GM12878 (cell line): ENCODE results near the gene GMIP. TPM values are rescaled to one million over a fixed set of nuclear protein-coding genes. Genes with fewer than 3 reads are reported as not detected.

ENCODE experiments used
- ATAC-seq: fragments of 200-7000 bp; cut with Tn5 transposase; 3 replicates; pipeline ENCODE4 v1.9.1; 2020; ENCODE audit warnings: mild to moderate bottlenecking, moderate library complexity
- BruUV-seq: library from RNA; stranded (reverse); fragments of 400-500 nt; replicated peaks from 2 replicates; lab custom pipeline; 2021; lab: Mats Ljungman, UMichigan
- CTCF ChIA-PET: fragments of 300-600 bp; sonication (Branson Sonifier 250); formaldehyde crosslinking; extraction: SDS; loops from one replicate; lab custom pipeline; 2021; ENCODE audit warnings: inconsistent platforms; lab: Yijun Ruan, JAX
- POLR2A ChIA-PET: fragments of 350-600 bp; formaldehyde crosslinking; extraction: SDS; loops from one replicate; lab custom pipeline; 2021; ENCODE audit warnings: inconsistent platforms; lab: Charles Lee
- RAD21 ChIA-PET: fragments of 300-600 bp; sonication (Branson Sonifier 250); formaldehyde crosslinking; loops from one replicate; lab custom pipeline; 2023; ENCODE audit warnings: antibody characterized with exemption; ENCODE audit not compliant: unreplicated experiment; lab: Charles Lee
- SMC1A ChIA-PET: fragments of 300-600 bp; sonication (Branson Sonifier 250); formaldehyde crosslinking; loops from one replicate; lab custom pipeline; 2023; ENCODE audit not compliant: unreplicated experiment, uncharacterized antibody; lab: Charles Lee
- DNase-seq: peaks from one replicate; pipeline ENCODE4 v3.0.0-alpha.2; 2011; ENCODE audit warnings: low read depth, low spot score
- FAIRE-seq: peaks from 3 replicates; lab custom pipeline; 2011; peaks lifted over from hg19 to GRCh38; lab: Jason Lieb, UNC
- H2AFZ ChIP-seq: 2 replicates; pipeline ENCODE4 v1.6.0; 2011; ENCODE audit warnings: low read depth, low read length, control low read depth; ENCODE audit not compliant: control insufficient read depth
- H3K27ac ChIP-seq: 2 replicates; pipeline ENCODE4 v1.5.1; 2011; ENCODE audit warnings: control low read depth; ENCODE audit not compliant: control insufficient read depth, insufficient read depth
- H3K27me3 ChIP-seq, 2 experiments: replicated peaks in 1 of 2; 2 replicates each; pipeline versions ENCODE4 v1.6.0 to v1.6.1; 2011; ENCODE audit warnings: low read length in 1 of 2; ENCODE audit not compliant: control insufficient read depth in 2 of 2, insufficient read depth in 2 of 2
- H3K36me3 ChIP-seq, 2 experiments: 2 replicates each; pipeline ENCODE4 v1.5.1; 2011; ENCODE audit warnings: low read length in 1 of 2; ENCODE audit not compliant: control insufficient read depth in 2 of 2, insufficient read depth in 2 of 2
- H3K4me1 ChIP-seq: 2 replicates; pipeline ENCODE4 v1.6.1; 2011; ENCODE audit warnings: mild to moderate bottlenecking, low read length, moderate library complexity, mixed read lengths; ENCODE audit not compliant: control insufficient read depth, insufficient read depth
- H3K4me2 ChIP-seq: 2 replicates; pipeline ENCODE4 v1.6.0; 2011; ENCODE audit warnings: control low read depth; ENCODE audit not compliant: control insufficient read depth, insufficient read depth
- H3K4me3 ChIP-seq: fragments of 200-600 bp; sonication (generic); 2 replicates; pipeline ENCODE4 v1.5.1; 2016
- H3K79me2 ChIP-seq: 2 replicates; pipeline ENCODE4 v1.6.0; 2011; ENCODE audit warnings: low read length; ENCODE audit not compliant: control insufficient read depth, insufficient read depth
- H3K9ac ChIP-seq: 2 replicates; pipeline ENCODE4 v1.8.0; 2011; ENCODE audit warnings: low read length, control low read depth, mixed read lengths; ENCODE audit not compliant: control insufficient read depth, insufficient read depth
- H3K9me3 ChIP-seq: replicated peaks from 3 replicates; pipeline ENCODE4 v1.5.1; 2011; ENCODE audit warnings: mild to moderate bottlenecking, low read length; ENCODE audit not compliant: control insufficient read depth, insufficient read depth
- H4K20me1 ChIP-seq: 2 replicates; pipeline ENCODE4 v1.6.0; 2011; ENCODE audit not compliant: control insufficient read depth, insufficient read depth
- EGR1 ChIP-seq, 2 experiments: IDR thresholded peaks; 1 replicate in 1 of 2; 2 replicates in 1 of 2; pipeline ENCODE4 v1.6.1; 2011 to 2012; ENCODE audit warnings: low read depth in 2 of 2, low read length in 2 of 2, borderline replicate concordance in 1 of 2, mild to moderate bottlenecking in 1 of 2, moderate library complexity in 1 of 2
- PBX3 ChIP-seq: IDR thresholded peaks from 2 replicates; pipeline ENCODE4 v1.6.1; 2011; ENCODE audit warnings: mild to moderate bottlenecking, low read depth, low read length, moderate library complexity; ENCODE audit not compliant: insufficient replicate concordance
- TARDBP ChIP-seq: IDR thresholded peaks from 2 replicates; pipeline ENCODE4 v1.6.1; 2016; ENCODE audit warnings: borderline replicate concordance
- WGBS: methylation state at CpG from one replicate; pipeline ENCODE4 v1.1.6; 2016; ENCODE audit warnings: low lambda C conversion rate; ENCODE audit not compliant: insufficient replicate concordance, insufficient coverage; ENCODE audit errors: missing lambda C conversion rate; 5-methylcytosine and 5-hydroxymethylcytosine counted together
- in situ Hi-C: fragments of 300-500 bp; cut with MboI; formaldehyde crosslinking; loops from 9 replicates; pipeline ENCODE4 v1.14.3; 2018; ENCODE audit warnings: mixed read lengths
- intact Hi-C: fragments of 100-400 bp; cut with micrococcal nuclease; formaldehyde crosslinking; loops from one replicate; pipeline ENCODE4 v1.14.2; 2022; ENCODE audit not compliant: unreplicated experiment
- polyA plus RNA-seq, 11 experiments: library from polyadenylated mRNA; depleted of rRNA in 4 of 11; unstranded in 6 of 11; stranded (reverse) in 5 of 11; fragments of >200 nt; fragmentation: Nextera tagmentation in 4 of 11; fragmentation: Illumina TruSeq in 1 of 11; extraction: Ambion mirVana in 4 of 11; extraction: Trizol in 1 of 11; gene quantifications; 1 replicate in 1 of 11; 2 replicates in 10 of 11; pipeline versions ENCODE4 v1.2.1 to v1.2.3, GENCODE V29; 2011 to 2016; ENCODE audit warnings: inconsistent platforms in 2 of 11, missing spikeins in 2 of 11, low read depth in 1 of 11
- total RNA-seq, 4 experiments: library from RNA; depleted of rRNA in 3 of 4; stranded (reverse); fragments of >200 nt in 3 of 4; fragmentation: Illumina TruSeq in 1 of 4; extraction: Trizol in 1 of 4; gene quantifications; 2 replicates each; pipeline versions ENCODE4 v1.2.1 to v1.2.3, GENCODE V29; 2013 to 2021
- TF ChIP-seq, protein P1 (sequence below): IDR thresholded peaks from 2 replicates; pipeline ENCODE4 v1.6.1; 2012; ENCODE audit warnings: mild to moderate bottlenecking, low read depth, low read length
- TF ChIP-seq, protein P2 (sequence below): IDR thresholded peaks from 2 replicates; pipeline ENCODE4 v1.6.1; 2011; ENCODE audit warnings: borderline replicate concordance, low read depth, mild to moderate bottlenecking, moderate library complexity, mixed read lengths, low read length; ENCODE audit not compliant: insufficient read depth; ENCODE audit errors: extremely low read length
- TF ChIP-seq, protein P3 (sequence below): fragments of 450-650 bp; IDR thresholded peaks from 2 replicates; pipeline ENCODE4 v1.6.1; 2017; ENCODE audit warnings: mild to moderate bottlenecking, low read depth, inconsistent platforms; ENCODE audit not compliant: poor library complexity, severe bottlenecking

Gene GMIP
- total and polyA plus RNA-seq, 10 of the 15 experiments (the other 5 are each of a cell fraction or from before 2014, with no cell fraction given) = 1.5 to 63.5 (median 22.3) TPM

DNA sequence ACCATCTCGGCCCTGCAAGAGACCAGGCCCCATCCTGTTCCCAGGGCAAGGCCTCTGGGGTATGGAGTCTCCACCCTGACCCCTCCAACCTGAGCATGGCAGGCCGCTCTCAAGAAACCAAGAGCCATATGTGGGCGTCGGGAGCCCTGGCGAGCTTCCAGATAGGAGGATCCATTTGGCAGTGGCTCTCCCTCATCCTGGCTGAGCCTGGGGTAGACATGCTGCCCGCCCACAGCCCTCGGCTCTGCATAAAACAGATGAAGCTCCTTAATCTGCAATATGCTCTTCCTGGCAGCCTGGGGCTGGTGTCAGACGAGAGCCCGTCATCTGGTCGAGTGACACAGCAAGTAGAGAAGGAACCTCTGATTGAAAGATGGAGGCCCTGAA lies 13.9 kb upstream of the GMIP start:
- TF ChIP-seq, protein P1, sequence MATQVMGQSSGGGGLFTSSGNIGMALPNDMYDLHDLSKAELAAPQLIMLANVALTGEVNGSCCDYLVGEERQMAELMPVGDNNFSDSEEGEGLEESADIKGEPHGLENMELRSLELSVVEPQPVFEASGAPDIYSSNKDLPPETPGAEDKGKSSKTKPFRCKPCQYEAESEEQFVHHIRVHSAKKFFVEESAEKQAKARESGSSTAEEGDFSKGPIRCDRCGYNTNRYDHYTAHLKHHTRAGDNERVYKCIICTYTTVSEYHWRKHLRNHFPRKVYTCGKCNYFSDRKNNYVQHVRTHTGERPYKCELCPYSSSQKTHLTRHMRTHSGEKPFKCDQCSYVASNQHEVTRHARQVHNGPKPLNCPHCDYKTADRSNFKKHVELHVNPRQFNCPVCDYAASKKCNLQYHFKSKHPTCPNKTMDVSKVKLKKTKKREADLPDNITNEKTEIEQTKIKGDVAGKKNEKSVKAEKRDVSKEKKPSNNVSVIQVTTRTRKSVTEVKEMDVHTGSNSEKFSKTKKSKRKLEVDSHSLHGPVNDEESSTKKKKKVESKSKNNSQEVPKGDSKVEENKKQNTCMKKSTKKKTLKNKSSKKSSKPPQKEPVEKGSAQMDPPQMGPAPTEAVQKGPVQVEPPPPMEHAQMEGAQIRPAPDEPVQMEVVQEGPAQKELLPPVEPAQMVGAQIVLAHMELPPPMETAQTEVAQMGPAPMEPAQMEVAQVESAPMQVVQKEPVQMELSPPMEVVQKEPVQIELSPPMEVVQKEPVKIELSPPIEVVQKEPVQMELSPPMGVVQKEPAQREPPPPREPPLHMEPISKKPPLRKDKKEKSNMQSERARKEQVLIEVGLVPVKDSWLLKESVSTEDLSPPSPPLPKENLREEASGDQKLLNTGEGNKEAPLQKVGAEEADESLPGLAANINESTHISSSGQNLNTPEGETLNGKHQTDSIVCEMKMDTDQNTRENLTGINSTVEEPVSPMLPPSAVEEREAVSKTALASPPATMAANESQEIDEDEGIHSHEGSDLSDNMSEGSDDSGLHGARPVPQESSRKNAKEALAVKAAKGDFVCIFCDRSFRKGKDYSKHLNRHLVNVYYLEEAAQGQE = no peak
- TF ChIP-seq, protein P2, sequence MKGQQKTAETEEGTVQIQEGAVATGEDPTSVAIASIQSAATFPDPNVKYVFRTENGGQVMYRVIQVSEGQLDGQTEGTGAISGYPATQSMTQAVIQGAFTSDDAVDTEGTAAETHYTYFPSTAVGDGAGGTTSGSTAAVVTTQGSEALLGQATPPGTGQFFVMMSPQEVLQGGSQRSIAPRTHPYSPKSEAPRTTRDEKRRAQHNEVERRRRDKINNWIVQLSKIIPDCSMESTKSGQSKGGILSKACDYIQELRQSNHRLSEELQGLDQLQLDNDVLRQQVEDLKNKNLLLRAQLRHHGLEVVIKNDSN = no peak
- TF ChIP-seq, protein P3, sequence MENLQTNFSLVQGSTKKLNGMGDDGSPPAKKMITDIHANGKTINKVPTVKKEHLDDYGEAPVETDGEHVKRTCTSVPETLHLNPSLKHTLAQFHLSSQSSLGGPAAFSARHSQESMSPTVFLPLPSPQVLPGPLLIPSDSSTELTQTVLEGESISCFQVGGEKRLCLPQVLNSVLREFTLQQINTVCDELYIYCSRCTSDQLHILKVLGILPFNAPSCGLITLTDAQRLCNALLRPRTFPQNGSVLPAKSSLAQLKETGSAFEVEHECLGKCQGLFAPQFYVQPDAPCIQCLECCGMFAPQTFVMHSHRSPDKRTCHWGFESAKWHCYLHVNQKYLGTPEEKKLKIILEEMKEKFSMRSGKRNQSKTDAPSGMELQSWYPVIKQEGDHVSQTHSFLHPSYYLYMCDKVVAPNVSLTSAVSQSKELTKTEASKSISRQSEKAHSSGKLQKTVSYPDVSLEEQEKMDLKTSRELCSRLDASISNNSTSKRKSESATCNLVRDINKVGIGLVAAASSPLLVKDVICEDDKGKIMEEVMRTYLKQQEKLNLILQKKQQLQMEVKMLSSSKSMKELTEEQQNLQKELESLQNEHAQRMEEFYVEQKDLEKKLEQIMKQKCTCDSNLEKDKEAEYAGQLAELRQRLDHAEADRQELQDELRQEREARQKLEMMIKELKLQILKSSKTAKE = no peak
- no peak for TF ChIP-seq PBX3
- no peak for TF ChIP-seq EGR1 (IDR thresholded peaks at IDR 0.05; ENCODE audit: borderline replicate concordance in 1 of 2, low read depth in 2 of 2, low read length in 2 of 2)
- TF ChIP-seq TARDBP = no peak

More for the DNA sequence above, 13.9 kb upstream of the GMIP start:
- in situ Hi-C loops (no loop called here), intact Hi-C loops (no loop called here)
- 93% methylated on average over 10 of the region's 10 CpGs for WGBS
- Histone ChIP-seq H3K79me2 (peaks cover 26% of the 10 kb centered on the region), H4K20me1 (no peaks in the 10 kb centered on the region), H3K9ac (no peak overlapping the region), H3K4me3 (no peak overlapping the region), H3K36me3 (peaks cover 37 to 58% of the 10 kb centered on the region in 2 experiments), H3K27me3 (no peaks in the 10 kb centered on the region), H3K9me3 (no peaks in the 10 kb centered on the region), H3K4me2 (no peak overlapping the region), H3K4me1 (peaks cover 3% of the 10 kb centered on the region; the same call in 1 of the 2 replicates), H2AFZ (no peak overlapping the region), H3K27ac (no peak overlapping the region)
- ATAC-seq (no peak), DNase-seq (no peak), FAIRE-seq (no peak)
- SMC1A ChIA-PET = no interaction called here
- BruUV-seq = no TSS peak
- RAD21 ChIA-PET = no interaction called here
- CTCF ChIA-PET = no interaction called here
- POLR2A ChIA-PET = no interaction called here
